OCI-LY7 (cell line): Measurements from ENCODE around the gene TM9SF3. TPM values are rescaled to one million over a fixed set of nuclear protein-coding genes. Genes with fewer than 3 reads are reported as not detected.

Experiments used
- BruUV-seq: library from RNA; stranded (reverse); fragments of 400-500 nt; replicated peaks from 2 replicates; lab custom pipeline; 2021; lab: Mats Ljungman, UMichigan
- CTCF ChIA-PET: fragments of 300-600 bp; sonication (Branson Sonifier 250); formaldehyde crosslinking; loops from one replicate; lab custom pipeline; 2022; ENCODE audit warnings: antibody characterized with exemption; ENCODE audit not compliant: unreplicated experiment; lab: Charles Lee
- POLR2A ChIA-PET: fragments of 300-600 bp; sonication (Branson Sonifier 250); formaldehyde crosslinking; loops from one replicate; lab custom pipeline; 2022; ENCODE audit warnings: antibody characterized with exemption; lab: Charles Lee
- DNase-seq: peaks from one replicate; pipeline ENCODE4 v3.0.0-alpha.2; 2015; ENCODE audit warnings: low spot score
- H2AFZ ChIP-seq: fragments of 200-600 bp; sonication (generic), shearing (Covaris generic); 2 replicates; pipeline ENCODE4 v1.6.1; 2014; ENCODE audit warnings: mild to moderate bottlenecking, antibody characterized with exemption, low read length, moderate library complexity
- H3K27ac ChIP-seq: fragments of 200-600 bp; sonication (generic); 2 replicates; pipeline ENCODE4 v1.5.1; 2014; ENCODE audit warnings: mixed run types, low read depth, mild to moderate bottlenecking, moderate library complexity, low read length, inconsistent platforms; ENCODE audit not compliant: poor library complexity, severe bottlenecking
- H3K36me3 ChIP-seq: fragments of 200-600 bp; sonication (generic); 2 replicates; pipeline ENCODE4 v1.6.1; 2014; ENCODE audit warnings: mild to moderate bottlenecking, antibody characterized with exemption, low read length, moderate library complexity, mixed read lengths; ENCODE audit not compliant: insufficient read depth
- H3K4me1 ChIP-seq: fragments of 200-600 bp; sonication (generic); 2 replicates; pipeline ENCODE4 v1.5.1; 2014; ENCODE audit warnings: mild to moderate bottlenecking, low read length; ENCODE audit not compliant: insufficient read depth, poor library complexity, severe bottlenecking
- H3K4me2 ChIP-seq: fragments of 200-600 bp; sonication (generic); 2 replicates; pipeline ENCODE4 v1.6.1; 2014; ENCODE audit warnings: mild to moderate bottlenecking, low read length
- H3K4me3 ChIP-seq: fragments of 200-600 bp; sonication (generic); 2 replicates; pipeline ENCODE4 v1.5.1; 2014; ENCODE audit warnings: mild to moderate bottlenecking, low read depth, low read length; ENCODE audit not compliant: poor library complexity, severe bottlenecking
- H3K79me2 ChIP-seq: fragments of 200-600 bp; sonication (generic); 2 replicates; pipeline ENCODE4 v1.6.1; 2016; ENCODE audit warnings: low read depth, mild to moderate bottlenecking, low read length, moderate library complexity, mixed read lengths; ENCODE audit not compliant: insufficient read depth
- H3K9me2 ChIP-seq: fragments of 200-600 bp; sonication (generic); 2 replicates; pipeline ENCODE4 v1.6.1; 2016; ENCODE audit warnings: mild to moderate bottlenecking, low read length, mixed read lengths; ENCODE audit not compliant: insufficient read depth
- H3K9me3 ChIP-seq: fragments of 200-600 bp; sonication (generic); 2 replicates; pipeline ENCODE4 v1.6.1; 2014; ENCODE audit warnings: mild to moderate bottlenecking, mixed run types, low read length, mixed read lengths
- H4K20me1 ChIP-seq: fragments of 200-600 bp; sonication (generic); 2 replicates; pipeline ENCODE4 v1.6.1; 2014; ENCODE audit warnings: mild to moderate bottlenecking, antibody characterized with exemption, low read length, moderate library complexity, mixed read lengths; ENCODE audit not compliant: insufficient read depth
- CTCF ChIP-seq: fragments of 200-600 bp; sonication (generic); conservative IDR thresholded peaks from 2 replicates; pipeline ENCODE4 v1.5.1; 2014; ENCODE audit warnings: mild to moderate bottlenecking, antibody characterized with exemption, low read length, moderate library complexity, mixed read lengths
- EZH2phosphoT487 ChIP-seq: fragments of 200-600 bp; sonication (generic); IDR thresholded peaks from 2 replicates; pipeline ENCODE4 v1.6.1; 2018; ENCODE audit warnings: low read depth, borderline replicate concordance, mild to moderate bottlenecking, mixed run types, antibody characterized with exemption, low read length, moderate library complexity, mixed read lengths
- intact Hi-C: fragments of 100-400 bp; cut with micrococcal nuclease; formaldehyde crosslinking; loops from one replicate; pipeline ENCODE4 v1.10.0; 2022; ENCODE audit not compliant: unreplicated experiment
- total RNA-seq, 2 experiments: library from RNA; depleted of rRNA in 1 of 2; stranded (reverse); fragments of >200 nt in 1 of 2; shearing (Covaris generic) in 1 of 2; gene quantifications; 2 replicates each; pipeline ENCODE4 v1.2.3, GENCODE V29; 2014 to 2022

The TM9SF3 gene
- total RNA-seq, 2 experiments from 2014 or later = 23.0 to 88.8 TPM

- Histone ChIP-seq H3K79me2 (no peaks in the 10 kb centered on the region), H2AFZ (no peak overlapping the region), H3K36me3 (peaks cover 97% of the 10 kb centered on the region), H3K4me3 (no peak overlapping the region), H3K27ac (no peak overlapping the region), H3K9me3 (no peaks in the 10 kb centered on the region), H3K4me1 (no peaks in the 10 kb centered on the region), H3K9me2 (no peaks in the 10 kb centered on the region), H4K20me1 (no peaks in the 10 kb centered on the region; the same call in 1 of the 2 replicates), H3K4me2 (no peak overlapping the region)
- no TSS peak for BruUV-seq
- intact Hi-C loops = no loop called here
- CTCF ChIA-PET = no interaction called here
- POLR2A ChIA-PET = no interaction called here
- no peak for DNase-seq
- TF ChIP-seq EZH2phosphoT487 (no peak), CTCF (no peak)
Observed at GRCh38 chr10:96613576-96613975, 26.8 kb upstream of the TM9SF3 start.

- no peak for TF ChIP-seq EZH2phosphoT487
- no peak for TF ChIP-seq CTCF
- POLR2A ChIA-PET = no interaction called here
- H3K4me3 ChIP-seq = no peak overlapping the region
Observed at GRCh38 chr10:96612055-96612830, 25.4 kb upstream of the TM9SF3 start.

GRCh38 chr10:96610817-96611216, 24.0 kb upstream of the TM9SF3 start:
- H3K79me2 ChIP-seq = no peaks in the 10 kb centered on the region
- TF ChIP-seq CTCF (no peak), EZH2phosphoT487 (no peak)
- no peak for DNase-seq
- no peak overlapping the region for H2AFZ ChIP-seq
- H3K27ac ChIP-seq = no peak overlapping the region
- no peaks in the 10 kb centered on the region for H3K9me2 ChIP-seq
- no TSS peak for BruUV-seq
- H3K36me3 ChIP-seq = peaks cover 97% of the 10 kb centered on the region
- no peak overlapping the region for H3K4me2 ChIP-seq
- no peaks in the 10 kb centered on the region for H3K4me1 ChIP-seq
- CTCF ChIA-PET = no interaction called here
- no peak overlapping the region for H3K4me3 ChIP-seq
- no peaks in the 10 kb centered on the region; the same call in 1 of the 2 replicates for H4K20me1 ChIP-seq
- POLR2A ChIA-PET = no interaction called here
- H3K9me3 ChIP-seq = no peaks in the 10 kb centered on the region
- intact Hi-C loops = no loop called here

More at GRCh38 chr10:96612055-96612830, 25.4 kb upstream of the TM9SF3 start:
- Histone ChIP-seq H4K20me1 (no peaks in the 10 kb centered on the region; the same call in 1 of the 2 replicates), H3K36me3 (peaks cover 97% of the 10 kb centered on the region), H3K79me2 (no peaks in the 10 kb centered on the region), H3K9me2 (no peaks in the 10 kb centered on the region), H3K27ac (no peak overlapping the region), H3K9me3 (no peaks in the 10 kb centered on the region), H2AFZ (no peak overlapping the region), H3K4me1 (no peaks in the 10 kb centered on the region), H3K4me2 (no peak overlapping the region)
- no TSS peak for BruUV-seq
- no peak for DNase-seq
- intact Hi-C loops = no loop called here
- CTCF ChIA-PET = no interaction called here
